Measurements from ENCODE around the gene ATP6V1E1. TPM values are rescaled to one million over a fixed set of nuclear protein-coding genes. Genes with fewer than 3 reads are reported as not detected.

The ATP6V1E1 gene
- total and polyA plus RNA-seq, 8 donors, result 19.2 to 78.9 (median 31.5) TPM

DNA sequence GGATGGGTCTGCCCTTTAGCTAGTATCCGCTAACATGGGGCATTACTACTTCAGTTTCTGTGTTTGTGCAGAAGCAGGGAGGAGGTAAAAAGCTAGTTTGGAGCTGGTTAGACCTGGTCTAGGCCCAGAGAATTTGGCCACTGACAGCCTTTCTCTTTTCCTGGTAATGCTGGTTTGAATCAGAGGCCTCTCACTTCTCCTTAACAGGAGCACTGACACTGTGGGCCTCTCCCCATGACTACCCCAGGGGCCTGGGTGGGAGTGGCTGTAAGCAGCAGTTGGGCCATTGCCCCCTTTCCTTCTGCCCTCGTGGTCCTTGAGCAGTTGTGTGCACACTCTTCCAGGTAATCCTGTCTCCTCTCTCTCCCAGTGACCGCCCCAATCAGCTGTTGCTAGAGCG lies 73.7 kb downstream of the ATP6V1E1 start:
- ATAC-seq, result no peak
- no peaks in the 10 kb centered on the region for H3K9me3 ChIP-seq
- H3K4me3 ChIP-seq, result no peak overlapping the region
- intact Hi-C loops (cut with DNase I), result no loop called here
- H3K27ac ChIP-seq, result no peak overlapping the region
- H3K27me3 ChIP-seq, result no peaks in the 10 kb centered on the region
- TF ChIP-seq, protein P1, sequence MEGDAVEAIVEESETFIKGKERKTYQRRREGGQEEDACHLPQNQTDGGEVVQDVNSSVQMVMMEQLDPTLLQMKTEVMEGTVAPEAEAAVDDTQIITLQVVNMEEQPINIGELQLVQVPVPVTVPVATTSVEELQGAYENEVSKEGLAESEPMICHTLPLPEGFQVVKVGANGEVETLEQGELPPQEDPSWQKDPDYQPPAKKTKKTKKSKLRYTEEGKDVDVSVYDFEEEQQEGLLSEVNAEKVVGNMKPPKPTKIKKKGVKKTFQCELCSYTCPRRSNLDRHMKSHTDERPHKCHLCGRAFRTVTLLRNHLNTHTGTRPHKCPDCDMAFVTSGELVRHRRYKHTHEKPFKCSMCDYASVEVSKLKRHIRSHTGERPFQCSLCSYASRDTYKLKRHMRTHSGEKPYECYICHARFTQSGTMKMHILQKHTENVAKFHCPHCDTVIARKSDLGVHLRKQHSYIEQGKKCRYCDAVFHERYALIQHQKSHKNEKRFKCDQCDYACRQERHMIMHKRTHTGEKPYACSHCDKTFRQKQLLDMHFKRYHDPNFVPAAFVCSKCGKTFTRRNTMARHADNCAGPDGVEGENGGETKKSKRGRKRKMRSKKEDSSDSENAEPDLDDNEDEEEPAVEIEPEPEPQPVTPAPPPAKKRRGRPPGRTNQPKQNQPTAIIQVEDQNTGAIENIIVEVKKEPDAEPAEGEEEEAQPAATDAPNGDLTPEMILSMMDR (IDR thresholded peaks at IDR 0.05), result no peak
- no peaks in the 10 kb centered on the region for H3K4me1 ChIP-seq
- WGBS, 2 donors, result 77% methylated on average over 4 of the region's 4 CpGs
- FAIRE-seq, result no peak
- no peaks in the 10 kb centered on the region for H3K36me3 ChIP-seq
- DNase-seq, result no peak

DNA sequence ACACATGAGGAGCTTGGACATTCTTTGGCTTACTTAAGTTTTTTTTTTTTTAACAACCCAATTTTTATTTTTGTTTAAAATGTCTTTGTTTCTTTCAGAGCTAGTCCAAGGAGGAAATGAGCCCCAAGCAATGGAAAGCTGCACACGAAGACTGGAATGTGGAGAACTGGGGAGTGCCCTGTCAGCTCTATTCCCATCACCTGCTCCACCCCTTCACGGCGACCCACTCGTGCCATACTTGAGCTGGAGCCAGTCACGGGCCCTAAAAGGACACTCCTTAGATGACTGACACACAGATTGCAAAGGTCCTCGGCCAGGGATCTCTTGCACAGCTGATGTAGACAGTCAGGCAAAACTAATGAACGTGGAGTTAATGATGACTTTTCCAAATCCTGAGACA lies 75.8 kb downstream of the ATP6V1E1 start:
- intact Hi-C loops (cut with DNase I), result no loop called here
- DNase-seq (no peak), ATAC-seq (no peak), FAIRE-seq (no peak)
- no peaks in the 10 kb centered on the region for H3K9me3 ChIP-seq
- no peaks in the 10 kb centered on the region for H3K36me3 ChIP-seq
- no peak overlapping the region for H3K4me3 ChIP-seq
- no peaks in the 10 kb centered on the region for H3K4me1 ChIP-seq
- TF ChIP-seq, protein P1 (IDR thresholded peaks at IDR 0.05), result no peak
- H3K27me3 ChIP-seq, result no peaks in the 10 kb centered on the region
- WGBS, 2 donors, result 70 to 78% methylated on average over 7 of the region's 7 CpGs
- H3K27ac ChIP-seq, result no peak overlapping the region

DNA sequence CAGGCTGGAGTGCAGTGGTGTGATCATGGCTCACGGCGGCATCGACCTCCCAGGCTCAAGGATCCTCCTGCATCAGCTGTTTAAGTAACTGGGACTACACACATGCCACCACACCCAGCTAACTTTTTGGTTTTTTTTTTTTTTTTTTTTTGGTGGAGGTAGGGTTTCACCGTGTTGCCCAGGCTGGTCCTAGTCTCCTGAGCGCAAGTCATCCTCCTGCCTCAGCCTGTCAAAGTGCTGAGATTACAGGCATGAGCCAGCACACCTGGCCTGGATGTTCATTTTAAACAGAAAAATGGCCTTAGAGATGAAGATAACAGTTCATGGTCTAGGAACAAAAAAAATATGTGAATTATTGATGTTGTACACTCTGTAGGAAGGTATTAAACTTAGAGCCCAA lies 78.9 kb downstream of the ATP6V1E1 start:
- no peak overlapping the region for H3K4me3 ChIP-seq
- intact Hi-C loops (cut with DNase I), result no loop called here
- FAIRE-seq (no peak), ATAC-seq (no peak), DNase-seq (no peak)
- H3K9me3 ChIP-seq, result no peaks in the 10 kb centered on the region
- no peak overlapping the region for H3K27ac ChIP-seq
- H3K27me3 ChIP-seq, result no peaks in the 10 kb centered on the region
- H3K4me1 ChIP-seq, result no peaks in the 10 kb centered on the region
- TF ChIP-seq, protein P1 (IDR thresholded peaks at IDR 0.05), result no peak
- H3K36me3 ChIP-seq, result no peaks in the 10 kb centered on the region
- 96 to 97% methylated on average over 5 of the region's 5 CpGs for WGBS, 2 donors

DNA sequence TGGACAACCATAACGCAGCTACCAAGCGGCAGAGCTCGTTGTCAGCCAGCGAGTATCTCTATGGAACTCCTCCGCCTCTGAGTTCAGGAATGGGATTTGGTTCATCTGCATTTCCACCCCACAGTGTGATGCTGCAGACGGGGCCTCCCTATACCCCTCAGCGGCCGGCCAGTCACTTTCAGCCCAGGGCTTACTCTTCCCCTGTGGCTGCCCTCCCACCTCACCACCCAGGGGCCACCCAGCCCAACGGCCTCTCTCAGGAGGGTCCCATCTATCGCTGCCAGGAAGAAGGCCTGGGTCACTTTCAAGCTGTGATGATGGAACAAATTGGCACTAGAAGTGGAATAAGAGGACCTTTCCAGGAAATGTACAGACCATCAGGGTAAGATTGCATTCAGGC lies 79.4 kb downstream of the ATP6V1E1 start:
- ATAC-seq, result no peak

DNA sequence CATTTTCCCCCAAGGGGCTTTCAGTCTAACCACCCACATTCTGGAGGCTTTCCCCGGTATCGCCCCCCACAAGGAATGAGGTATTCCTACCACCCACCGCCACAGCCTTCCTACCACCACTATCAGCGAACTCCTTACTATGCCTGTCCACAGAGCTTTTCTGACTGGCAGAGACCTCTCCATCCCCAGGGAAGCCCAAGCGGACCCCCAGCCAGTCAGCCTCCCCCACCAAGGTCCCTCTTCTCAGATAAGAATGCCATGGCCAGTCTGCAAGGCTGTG lies 79.9 kb downstream of the ATP6V1E1 start:
- H3K4me1 ChIP-seq, result no peaks in the 10 kb centered on the region
- no peaks in the 10 kb centered on the region for H3K9me3 ChIP-seq
- 90 to 93% methylated on average over 5 of the region's 5 CpGs for WGBS, 2 donors
- no peak overlapping the region for H3K4me3 ChIP-seq
- FAIRE-seq (no peak), ATAC-seq (no peak), DNase-seq (no peak)
- intact Hi-C loops (cut with DNase I), result no loop called here
- TF ChIP-seq, protein P1 (IDR thresholded peaks at IDR 0.05), result no peak
- H3K36me3 ChIP-seq, result no peaks in the 10 kb centered on the region
- H3K27me3 ChIP-seq, result no peaks in the 10 kb centered on the region
- H3K27ac ChIP-seq, result no peak overlapping the region

More for the DNA sequence above, 79.4 kb downstream of the ATP6V1E1 start:
- intact Hi-C loops (cut with DNase I), result no loop called here
- DNase-seq (no peak), FAIRE-seq (no peak)
- H3K27me3 ChIP-seq, result no peaks in the 10 kb centered on the region
- H3K4me3 ChIP-seq, result no peak overlapping the region
- no peaks in the 10 kb centered on the region for H3K9me3 ChIP-seq
- no peak overlapping the region for H3K27ac ChIP-seq
- H3K4me1 ChIP-seq, result no peaks in the 10 kb centered on the region
- no peaks in the 10 kb centered on the region for H3K36me3 ChIP-seq
- TF ChIP-seq, protein P1 (IDR thresholded peaks at IDR 0.05), result no peak
- 86 to 96% methylated on average over 10 of the region's 10 CpGs for WGBS, 2 donors
